ENCODE measurements around the gene MAGEB10.
"Not testable (repeated sequence)": the region's sequence is repeated elsewhere in the genome, so short reads cannot be mapped to it uniquely, and the experiment has no call there.

The MAGEB10 gene

GRCh38 chrX:27807690-27808089 is at the start of gene MAGEB10:
Gene MAGEB10, plus strand, starts transcription at chrX:27807990. Its CDS starts 13,317 bp downstream, at chrX:27821307.
- DNase-seq, result no peak

- DNase-seq, result no peak
Measured at GRCh38 chrX:27765718-27766117, 42.1 kb upstream of the MAGEB10 start.

GRCh38 chrX:27767387-27767786 is 40.4 kb upstream of the MAGEB10 start:
- DNase-seq, result no peak

- DNase-seq, result no peak
Measured at GRCh38 chrX:27775984-27776383, 31.8 kb upstream of the MAGEB10 start.

- DNase-seq, result no peak
Measured at GRCh38 chrX:27796640-27797257, 11.0 kb upstream of the MAGEB10 start.

- no peak for DNase-seq
Measured at GRCh38 chrX:27797575-27797974, 10.2 kb upstream of the MAGEB10 start.

GRCh38 chrX:27808226-27808625 is 436 bp downstream of the MAGEB10 start:
- no peak for DNase-seq

GRCh38 chrX:27808991-27809859 is 1.4 kb downstream of the MAGEB10 start:
- not testable (repeated sequence) for DNase-seq

GRCh38 chrX:27815209-27815608 is 7.4 kb downstream of the MAGEB10 start:
- no peak for DNase-seq

GRCh38 chrX:27823812-27824211 is 16.0 kb downstream of the MAGEB10 start:
- DNase-seq, result no peak

GRCh38 chrX:27838185-27838584 is 30.4 kb downstream of the MAGEB10 start:
- no peak for DNase-seq

GRCh38 chrX:27840881-27841280 is 33.1 kb downstream of the MAGEB10 start:
- DNase-seq, result no peak

GRCh38 chrX:27842859-27843258 is 35.1 kb downstream of the MAGEB10 start:
- DNase-seq, result no peak

GRCh38 chrX:27860337-27860736 is 52.5 kb downstream of the MAGEB10 start:
- DNase-seq, result no peak

GRCh38 chrX:27863809-27864208 is 56.0 kb downstream of the MAGEB10 start:
- no peak for DNase-seq
